GM21423 (cell line): ENCODE results near the gene NOMO2.
"Not testable (repeated sequence)": the region's sequence is repeated elsewhere in the genome, so short reads cannot be mapped to it uniquely, and the experiment has no call there.

ENCODE experiments used
- ATAC-seq: cut with Tn5 transposase; IDR thresholded peaks from one replicate; pipeline ENCODE4 v1.9.1; 2021; ENCODE audit warnings: mild to moderate bottlenecking, moderate library complexity; ENCODE audit not compliant: unreplicated experiment

NOMO2 gene

GRCh38 chr16:18575298-18575917 lies 13.5 kb upstream of the NOMO2 start:
- ATAC-seq, result not testable (repeated sequence)

- ATAC-seq, result not testable (repeated sequence)
Observed at GRCh38 chr16:18573887-18574286, 12.0 kb upstream of the NOMO2 start.

- ATAC-seq, result not testable (repeated sequence)
Observed at GRCh38 chr16:18572973-18573372, 11.1 kb upstream of the NOMO2 start.

- not testable (repeated sequence) for ATAC-seq
Observed at GRCh38 chr16:18571307-18571850, 9.5 kb upstream of the NOMO2 start.

GRCh38 chr16:18570529-18571306 lies 8.8 kb upstream of the NOMO2 start:
- ATAC-seq, result not testable (repeated sequence)

GRCh38 chr16:18560416-18561220 lies 1.3 kb downstream of the NOMO2 start:
- ATAC-seq, result not testable (repeated sequence)

GRCh38 chr16:18553671-18554070 lies 8.2 kb downstream of the NOMO2 start:
- ATAC-seq, result not testable (repeated sequence)

GRCh38 chr16:18547382-18547781 lies 14.5 kb downstream of the NOMO2 start:
- not testable (repeated sequence) for ATAC-seq

- not testable (repeated sequence) for ATAC-seq
Observed at GRCh38 chr16:18546853-18547252, 15.0 kb downstream of the NOMO2 start.

- ATAC-seq, result not testable (repeated sequence)
Observed at GRCh38 chr16:18544232-18545081, 17.4 kb downstream of the NOMO2 start.

- ATAC-seq, result not testable (repeated sequence)
Observed at GRCh38 chr16:18541912-18542311, 20.0 kb downstream of the NOMO2 start.

GRCh38 chr16:18537004-18537403 lies 24.9 kb downstream of the NOMO2 start:
- ATAC-seq, result not testable (repeated sequence)

- not testable (repeated sequence) for ATAC-seq
Observed at GRCh38 chr16:18535519-18536168, 26.3 kb downstream of the NOMO2 start.

GRCh38 chr16:18534308-18534707 lies 27.6 kb downstream of the NOMO2 start:
- not testable (repeated sequence) for ATAC-seq

GRCh38 chr16:18531323-18531722 lies 30.6 kb downstream of the NOMO2 start:
- not testable (repeated sequence) for ATAC-seq

GRCh38 chr16:18530329-18530728 lies 31.6 kb downstream of the NOMO2 start:
- not testable (repeated sequence) for ATAC-seq

- ATAC-seq, result not testable (repeated sequence)
Observed at GRCh38 chr16:18526547-18526946, 35.4 kb downstream of the NOMO2 start.

GRCh38 chr16:18525882-18526482 lies 35.9 kb downstream of the NOMO2 start:
- ATAC-seq, result not testable (repeated sequence)

GRCh38 chr16:18522637-18523036 lies 39.3 kb downstream of the NOMO2 start:
- ATAC-seq, result not testable (repeated sequence)
